SKM-1 treated with dmso at 0.1 percent for 144 hours (cell line): ENCODE results near the gene PLEKHA7.
A peak's percentile ranks its signal among the peaks of the same experiment; 100 is the strongest.

Experiments
- DNase-seq: peaks from one replicate; lab custom pipeline; 2025; ENCODE audit not compliant: unreplicated experiment; lab: John Stamatoyannopoulos, UW

Gene PLEKHA7

DNA sequence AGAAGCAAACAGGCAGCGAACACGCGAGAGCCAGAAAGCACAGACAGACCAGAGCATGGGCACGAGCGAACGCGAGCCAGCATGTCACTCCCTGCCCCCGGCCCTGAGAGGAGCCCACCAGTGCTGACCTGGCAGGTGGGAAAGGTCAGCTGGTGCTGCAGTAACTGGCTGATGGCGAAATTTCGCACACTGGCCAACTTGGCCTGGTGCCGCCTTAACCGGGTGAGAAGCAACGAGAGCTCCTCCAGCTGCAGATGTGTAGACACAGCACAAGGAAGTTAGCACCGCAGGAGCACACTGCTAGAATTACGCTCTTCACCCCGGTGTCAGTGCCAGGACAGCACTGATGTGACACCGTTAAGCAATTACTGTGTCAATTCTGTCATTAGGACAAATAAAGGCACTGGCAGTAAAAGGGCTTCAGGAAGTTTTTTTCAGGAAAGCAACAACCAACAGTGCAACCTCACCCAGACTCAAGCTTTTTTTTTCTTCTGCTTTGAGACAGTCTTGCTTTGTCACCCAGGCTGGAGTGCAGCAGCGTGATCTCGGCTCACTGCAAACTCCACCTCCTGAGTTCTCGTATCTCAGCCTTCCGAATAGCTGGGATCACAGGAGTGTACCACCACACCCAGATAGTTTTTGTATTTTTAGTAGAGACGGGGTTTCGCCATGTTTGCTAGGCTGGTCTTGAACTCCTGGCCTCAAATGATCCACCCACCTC lies 199.0 kb downstream of the PLEKHA7 start:
- DNase-seq, result peak; percentile 82

DNA sequence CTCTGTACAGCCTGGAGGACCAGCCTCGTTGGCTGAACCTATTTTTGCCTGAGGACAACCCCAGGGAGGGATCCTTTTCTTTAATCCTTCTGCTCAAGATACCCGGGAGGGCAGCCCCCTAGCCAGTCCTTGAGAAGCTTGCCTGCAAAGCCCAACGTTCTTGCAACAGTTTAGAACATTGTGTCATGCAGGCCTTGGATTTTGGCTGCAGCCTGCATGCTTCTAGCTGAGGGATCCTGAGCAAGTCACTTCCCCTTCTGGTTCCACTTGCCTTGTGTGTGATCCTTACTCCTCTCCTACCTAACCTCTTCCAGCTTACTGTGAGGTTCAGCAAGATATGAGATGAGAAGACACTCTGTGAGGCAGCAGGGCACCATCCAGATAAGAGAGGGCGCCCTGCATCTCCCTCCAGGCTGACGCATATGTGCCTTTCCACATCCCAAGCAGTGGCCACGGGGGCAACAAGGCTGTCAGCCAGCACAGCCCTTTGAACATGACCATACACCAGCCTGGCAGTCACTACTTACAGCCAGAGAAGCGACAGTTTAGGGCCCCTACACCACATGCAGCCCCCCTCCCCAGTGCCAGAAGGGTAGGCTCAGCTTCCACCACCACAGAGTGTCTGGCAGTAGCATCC lies 199.7 kb downstream of the PLEKHA7 start:
- peak; percentile 74 for DNase-seq

DNA sequence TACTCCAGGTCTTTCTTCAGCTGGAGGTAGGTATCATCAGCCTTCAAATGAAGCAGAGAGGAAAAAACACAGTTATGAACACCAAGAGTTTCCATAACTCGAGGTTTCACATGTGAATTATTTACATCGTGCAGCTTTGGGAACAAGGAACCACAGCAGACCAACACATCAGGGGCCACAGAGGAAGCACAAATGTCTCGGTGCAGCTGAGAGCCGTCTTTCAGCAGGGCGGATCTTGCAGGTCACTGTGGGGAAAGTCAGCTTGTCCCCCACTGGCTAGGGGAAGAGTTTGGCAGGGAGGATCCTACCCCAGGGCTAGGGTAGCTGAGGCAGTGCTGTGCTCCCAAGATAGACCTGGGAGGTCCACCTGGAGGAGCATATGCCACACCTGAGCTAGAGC lies 201.1 kb downstream of the PLEKHA7 start:
- DNase-seq, result no peak

DNA sequence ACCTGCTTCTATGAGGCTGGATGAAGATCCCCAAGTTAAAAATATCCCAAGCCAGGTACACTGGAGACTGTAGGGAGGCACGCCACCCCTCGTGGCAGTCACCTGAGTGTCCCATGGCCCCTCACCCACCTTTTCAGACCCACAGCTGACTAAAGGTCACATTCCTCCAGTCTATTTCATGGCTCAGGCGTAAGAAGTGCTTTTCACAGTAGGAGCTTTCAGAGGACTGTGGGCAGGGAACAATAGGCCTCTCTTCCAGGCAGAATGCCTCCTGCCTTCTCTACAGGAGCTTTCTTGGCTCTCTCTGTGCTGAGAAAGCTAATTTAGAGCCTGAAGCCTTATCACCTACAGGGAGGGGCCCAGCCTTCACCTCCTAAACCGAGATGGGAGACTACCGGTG lies 201.9 kb downstream of the PLEKHA7 start:
- no peak for DNase-seq

DNA sequence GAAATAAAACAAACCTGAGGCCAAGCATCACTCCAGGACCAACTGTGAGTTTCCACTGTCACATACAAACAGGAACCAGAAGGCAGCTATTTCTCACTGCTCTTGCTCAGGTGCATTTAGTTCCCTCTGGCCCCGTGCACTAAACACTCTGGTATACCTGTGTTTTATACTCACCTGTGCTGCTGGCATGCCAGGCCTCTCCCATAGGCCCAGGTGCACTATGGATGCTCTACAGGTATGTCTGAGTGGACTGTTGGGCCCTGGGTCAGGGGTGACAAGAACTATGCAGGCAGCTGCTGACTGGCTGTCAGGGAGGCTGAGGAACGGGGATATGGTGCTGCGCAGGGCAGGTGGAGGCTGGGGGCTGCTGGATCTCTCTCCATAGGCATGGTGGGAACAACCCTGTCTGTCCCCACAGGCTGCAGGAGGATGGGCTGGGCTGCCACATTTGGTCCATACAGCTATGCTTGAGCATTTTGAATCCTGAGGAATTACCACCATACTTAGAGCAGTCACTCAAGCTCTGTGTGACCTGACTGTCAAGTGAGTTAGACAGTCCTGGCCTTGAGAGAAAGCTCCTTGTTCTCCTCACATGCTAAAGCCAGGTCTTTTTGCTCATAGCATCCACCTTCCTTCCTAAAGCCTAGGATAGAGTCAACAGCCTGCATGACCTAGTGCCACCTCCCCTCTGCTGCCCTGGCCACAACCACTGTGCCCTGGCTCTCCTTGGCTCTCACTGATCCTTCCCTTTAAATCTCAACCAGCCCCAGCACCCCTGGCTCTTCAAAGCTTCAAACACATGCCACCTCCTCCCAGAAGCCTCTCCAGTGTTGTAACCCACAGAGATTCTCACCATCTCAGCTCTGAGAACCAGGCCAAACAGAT lies 202.8 kb downstream of the PLEKHA7 start:
- DNase-seq, result no peak

DNA sequence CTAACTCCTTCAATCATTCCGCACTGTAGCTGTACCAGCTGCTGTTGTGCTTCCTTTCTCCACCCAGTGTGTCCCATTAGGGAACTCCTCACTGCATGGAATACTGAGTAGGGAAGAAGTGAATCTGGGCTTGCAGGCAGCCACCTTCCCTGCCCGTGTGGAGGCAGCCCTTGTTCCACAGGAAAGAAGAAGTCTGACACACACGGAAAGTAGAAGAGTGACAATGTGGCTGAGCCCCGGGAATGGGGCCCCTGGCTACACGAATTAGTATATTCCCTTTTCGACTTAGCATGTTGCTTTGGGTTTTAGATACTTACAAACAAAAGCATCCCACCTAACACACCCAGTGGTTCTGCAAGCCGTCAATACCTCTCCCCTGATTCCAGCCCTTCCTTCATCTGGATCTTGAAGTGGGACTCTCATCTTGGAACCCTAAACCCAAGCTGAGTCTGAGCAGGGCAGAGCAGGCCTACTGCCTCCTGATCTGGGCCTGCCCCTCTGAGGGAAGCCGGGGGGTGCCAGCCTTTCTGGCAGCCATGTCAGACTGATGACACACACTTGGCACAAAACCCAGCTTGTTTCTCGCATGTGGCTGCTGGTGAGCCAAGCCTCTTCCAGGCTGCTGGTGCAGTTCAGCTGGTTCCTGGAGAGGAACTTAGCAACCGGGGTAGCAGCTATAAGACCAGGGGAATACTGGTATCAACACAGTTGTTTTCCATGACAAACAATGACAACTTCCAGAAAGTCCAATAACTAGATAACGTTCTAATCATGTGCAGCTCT lies 204.1 kb downstream of the PLEKHA7 start:
- no peak for DNase-seq

DNA sequence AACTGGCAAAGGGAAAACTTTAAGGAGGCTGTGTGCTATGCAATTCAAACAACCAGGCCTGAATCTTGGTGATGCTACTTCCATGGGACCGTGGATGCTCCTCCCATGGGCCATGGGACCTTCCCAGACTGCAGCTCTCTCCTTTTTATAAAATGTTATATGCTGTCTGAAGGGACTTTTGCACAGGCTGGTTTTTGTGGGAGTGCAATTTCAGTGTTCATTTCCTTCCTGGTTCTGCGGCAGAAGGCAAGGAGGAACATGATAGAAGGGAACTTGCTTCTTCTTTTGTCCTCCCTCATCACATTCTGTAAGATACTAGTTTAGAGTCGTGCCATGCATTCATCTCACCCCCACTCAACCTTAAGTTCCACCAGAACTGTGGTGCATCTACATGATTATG lies 206.9 kb downstream of the PLEKHA7 start:
- DNase-seq, result peak; percentile 83

DNA sequence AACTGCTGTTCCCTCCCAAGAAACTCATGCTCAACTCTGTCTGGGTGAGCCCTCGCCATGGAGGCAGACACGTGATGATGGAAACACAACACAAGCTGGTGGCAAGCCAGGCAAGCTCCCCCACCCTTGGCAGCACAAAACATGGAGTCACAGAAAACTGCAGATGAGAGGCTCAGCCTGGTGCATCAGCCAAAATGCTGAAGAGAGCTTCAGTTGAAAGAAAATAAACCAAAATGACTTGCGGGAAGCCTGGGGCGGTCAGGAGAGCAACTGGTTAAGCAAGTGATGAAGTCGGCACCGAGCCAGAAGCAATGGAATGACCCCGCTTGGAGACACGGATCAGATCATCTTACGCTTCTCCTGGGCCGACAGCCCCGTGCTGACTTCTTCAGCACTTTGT lies 207.4 kb downstream of the PLEKHA7 start:
- DNase-seq, result no peak

DNA sequence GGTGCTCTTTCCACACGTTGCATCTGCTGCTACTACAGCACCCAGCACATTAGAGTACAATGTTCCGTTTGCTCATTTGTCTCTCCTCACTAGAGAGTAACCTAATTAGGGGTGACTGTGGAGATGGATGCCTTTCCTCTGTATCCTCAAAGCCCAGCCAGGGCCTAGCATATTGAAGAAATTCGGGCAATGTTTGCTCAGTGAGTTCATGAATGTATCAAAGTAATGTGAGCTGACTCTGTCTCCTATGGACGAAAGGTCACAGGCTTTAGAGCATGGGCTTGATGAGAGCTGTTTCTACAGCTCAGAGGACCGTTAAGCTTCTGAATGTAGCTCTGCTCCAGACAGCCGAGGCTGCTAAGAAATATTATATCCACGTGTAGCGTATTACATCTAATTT lies 208.3 kb downstream of the PLEKHA7 start:
- no peak for DNase-seq

DNA sequence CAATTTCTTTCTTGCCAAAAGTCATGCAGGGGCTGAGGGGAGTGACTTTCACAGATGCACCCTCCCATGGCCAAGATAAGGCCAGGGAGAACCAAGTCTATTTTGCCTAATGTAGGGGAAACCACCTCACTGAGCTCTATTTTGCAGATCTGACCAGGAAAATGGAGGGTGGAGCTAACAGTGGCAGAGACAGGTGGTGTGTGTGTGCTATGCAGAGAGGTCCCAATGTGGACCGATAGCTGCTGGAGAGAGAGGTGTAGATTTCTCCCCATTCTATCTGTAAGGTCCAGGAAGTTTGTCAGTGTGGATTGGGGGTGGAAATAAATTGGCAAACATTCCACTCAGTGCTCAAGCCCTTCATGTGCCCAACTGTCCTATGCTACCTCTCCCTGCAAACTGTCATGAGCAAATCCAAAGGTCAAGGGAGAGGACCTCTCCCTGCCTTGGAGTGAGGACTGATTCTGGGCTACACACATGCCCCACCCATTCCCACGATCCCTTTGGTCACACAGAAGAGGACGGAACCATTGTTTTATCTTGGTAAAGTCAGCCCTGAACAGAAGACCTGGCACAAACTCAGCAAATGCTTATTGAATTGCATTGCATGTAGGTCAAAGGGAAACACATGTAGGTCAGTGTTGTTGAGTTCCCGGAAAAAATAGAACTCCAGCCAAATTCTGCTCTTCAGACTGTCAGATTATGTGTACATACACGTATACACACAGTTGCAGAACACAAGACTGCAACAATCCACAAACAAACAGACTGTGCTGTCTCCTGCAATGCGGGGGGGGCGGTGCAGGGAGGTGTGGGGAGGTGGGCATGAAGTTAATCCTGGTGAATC lies 209.9 kb downstream of the PLEKHA7 start:
- no peak for DNase-seq

DNA sequence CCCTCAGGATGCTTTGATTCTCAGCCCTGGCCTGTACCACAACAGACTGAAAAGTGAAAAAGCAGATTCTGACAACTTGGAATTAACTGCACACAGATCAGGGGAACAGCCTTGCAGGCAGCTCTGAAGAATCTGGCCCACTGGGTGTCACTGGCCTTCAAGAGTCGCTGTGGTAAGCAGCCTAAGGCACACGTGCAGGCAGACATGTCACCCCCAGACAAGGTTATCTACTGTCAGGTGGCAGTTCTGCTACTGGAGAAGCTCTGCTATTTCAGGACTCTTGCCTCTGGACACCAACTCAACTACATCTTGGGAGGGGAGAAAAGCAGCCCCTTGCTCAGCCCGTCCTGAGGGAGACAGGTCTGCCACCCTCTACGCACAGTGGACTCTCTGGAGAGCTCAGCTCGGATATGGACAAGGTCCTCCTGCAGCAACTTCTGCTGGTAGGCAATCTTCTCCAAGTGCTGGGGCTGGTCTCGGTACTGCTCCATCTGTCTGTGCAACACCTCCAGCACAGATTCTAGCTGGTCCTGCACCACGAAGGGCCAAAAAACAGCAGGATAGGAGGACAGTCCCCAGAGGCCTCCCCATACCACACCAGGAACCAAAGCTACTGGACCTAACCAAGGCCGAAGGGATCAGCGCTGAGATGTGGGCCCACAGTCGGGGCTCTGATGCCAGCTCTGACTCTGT lies 212.8 kb downstream of the PLEKHA7 start:
- DNase-seq, result no peak

DNA sequence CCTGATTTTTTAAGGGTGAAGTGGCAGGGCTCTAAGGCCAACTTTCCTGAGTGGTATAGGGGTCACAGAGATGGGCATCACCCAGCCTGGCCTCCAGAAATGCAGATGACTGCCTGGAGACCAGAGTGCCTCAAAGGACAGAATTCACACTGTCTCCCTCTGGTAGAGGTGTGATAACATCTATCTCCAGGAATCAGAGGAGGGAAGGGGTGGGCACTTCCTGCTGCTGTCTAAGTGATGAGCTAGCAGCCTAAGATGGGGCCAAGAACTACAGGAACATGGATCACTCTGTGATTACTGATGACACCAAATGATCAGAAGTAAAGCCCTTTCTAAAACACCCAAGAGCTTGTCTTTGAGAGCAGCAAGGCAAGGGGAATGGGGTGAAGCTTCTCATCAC lies 213.8 kb downstream of the PLEKHA7 start:
- no peak for DNase-seq

DNA sequence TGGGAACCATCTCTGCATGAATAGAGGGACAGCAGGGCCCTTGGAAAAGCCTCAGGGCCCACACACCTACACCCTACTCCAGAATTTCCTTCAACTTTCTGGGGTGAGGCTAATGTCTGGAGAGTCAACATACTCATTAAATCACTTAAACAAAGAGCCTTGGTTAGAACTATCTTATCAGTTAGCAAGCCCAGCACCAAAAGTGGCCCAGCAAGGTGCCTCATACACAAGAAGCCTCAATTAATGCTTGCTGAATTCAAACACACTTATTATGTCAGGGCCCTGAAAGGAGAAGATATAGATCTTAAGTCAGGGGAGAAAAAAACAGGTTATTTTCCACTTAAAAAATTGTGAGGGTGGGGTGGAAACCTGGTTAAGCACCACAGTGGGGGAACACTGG lies 214.3 kb downstream of the PLEKHA7 start:
- no peak for DNase-seq

DNA sequence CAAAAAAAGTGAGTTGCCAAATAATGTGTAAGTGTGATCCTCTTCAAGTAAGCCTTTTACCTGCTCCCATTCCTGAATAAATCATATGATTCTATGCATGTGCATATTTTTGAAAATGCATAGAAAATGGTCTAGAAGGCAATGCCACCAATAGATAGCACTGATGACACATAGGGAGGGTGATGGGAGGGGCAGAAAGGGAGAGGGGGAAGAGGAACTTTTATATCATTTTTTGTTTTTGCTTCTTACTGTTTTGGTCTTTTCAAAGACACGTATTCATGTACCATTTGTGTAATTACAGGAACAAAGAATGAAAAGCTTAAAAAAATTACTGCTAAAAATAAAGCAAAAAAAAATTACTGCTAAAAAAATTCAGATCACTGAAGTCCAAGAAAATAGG lies 215.0 kb downstream of the PLEKHA7 start:
- DNase-seq, result no peak

DNA sequence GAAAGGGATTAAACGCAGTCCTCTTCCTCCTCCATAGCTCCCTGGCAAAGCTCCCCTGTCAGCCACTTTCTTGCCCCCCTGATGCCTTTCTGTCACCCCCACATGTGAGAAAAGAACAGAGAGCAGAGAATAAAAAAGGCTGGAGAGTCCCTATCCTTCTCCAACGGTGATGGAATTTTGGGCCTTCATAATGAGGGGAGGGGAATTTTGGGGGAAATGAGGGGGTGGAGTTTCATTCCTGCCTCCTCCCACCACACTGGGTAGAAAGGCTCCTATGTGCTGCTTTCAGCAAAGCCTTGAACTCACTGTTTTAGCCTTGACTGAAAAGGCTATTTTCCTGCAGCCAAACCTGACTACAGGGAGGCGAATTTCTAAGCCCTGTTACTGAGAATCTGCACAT lies 216.4 kb downstream of the PLEKHA7 start:
- DNase-seq, result no peak

DNA sequence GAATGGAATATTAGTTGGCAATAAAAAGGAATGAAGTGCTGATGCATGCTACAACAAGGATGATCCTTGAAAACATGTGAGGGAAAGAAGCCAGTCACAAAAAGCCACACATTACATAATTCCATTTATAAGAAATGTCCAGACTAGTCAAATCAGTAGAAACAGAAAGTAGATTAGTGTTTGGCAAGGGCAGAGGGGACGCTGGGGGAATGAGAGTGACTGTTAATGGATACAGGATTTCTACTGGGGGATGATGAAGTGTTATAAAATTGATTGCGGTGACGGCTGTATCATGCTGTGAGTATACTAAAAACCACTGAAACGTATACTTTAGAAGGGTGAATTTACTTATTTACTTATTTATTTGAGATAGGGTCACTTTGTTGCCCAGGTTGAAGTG lies 217.9 kb downstream of the PLEKHA7 start:
- no peak for DNase-seq

DNA sequence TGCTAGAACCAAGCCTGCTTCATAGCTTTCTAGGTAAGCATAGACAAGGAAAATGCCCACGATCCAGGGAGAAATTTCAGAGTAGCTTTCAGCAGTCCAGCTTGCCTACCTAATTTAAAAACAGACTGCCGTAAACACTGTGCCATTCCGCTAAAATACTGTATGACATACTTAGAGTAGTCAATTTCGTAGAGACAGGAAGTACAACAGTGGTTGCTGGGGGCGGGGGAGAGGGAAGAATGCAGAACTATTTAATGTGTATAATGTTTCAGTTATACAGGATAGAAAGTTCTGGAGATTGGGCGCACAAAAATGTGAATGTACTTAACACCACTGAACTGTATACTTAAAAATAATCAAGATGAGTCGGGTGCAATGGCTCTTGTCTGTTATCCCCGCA lies 219.1 kb downstream of the PLEKHA7 start:
- peak; percentile 7 for DNase-seq

DNA sequence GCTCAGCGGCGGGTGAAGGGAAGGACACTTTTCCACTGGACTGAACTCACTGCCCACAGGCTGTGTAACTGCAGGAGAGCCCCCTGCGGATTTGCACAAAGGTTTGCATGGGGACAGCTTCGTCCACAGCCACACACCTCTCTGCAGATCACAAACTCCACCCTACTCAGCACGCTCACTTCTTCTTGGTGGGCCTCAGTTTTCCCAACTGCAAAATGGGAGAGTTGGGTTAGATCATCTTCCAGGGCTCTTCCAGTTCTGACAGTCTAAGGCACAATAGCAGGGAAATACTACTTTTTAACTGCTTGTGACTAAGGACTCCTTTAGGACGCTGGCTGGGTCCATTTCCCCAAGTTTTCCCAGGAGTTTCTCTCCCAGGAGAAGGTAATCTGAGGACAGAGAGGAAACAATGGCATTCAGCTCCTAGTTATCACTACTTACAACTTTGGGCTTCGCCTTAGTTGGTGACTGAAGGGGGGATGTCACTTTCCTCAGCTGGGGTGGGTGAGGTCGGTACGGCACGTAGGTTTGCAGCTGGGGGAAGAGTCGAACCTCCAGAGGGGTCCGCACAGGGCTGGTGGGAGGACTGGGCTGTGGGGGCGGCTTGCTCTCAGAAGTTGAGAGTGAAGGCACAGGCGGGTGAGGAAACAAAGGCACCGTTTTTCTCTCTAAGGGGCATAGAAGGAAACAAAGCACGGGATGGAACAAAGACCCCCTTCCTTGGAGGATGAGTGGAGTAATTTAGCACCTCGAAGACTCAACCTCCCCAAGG lies 220.0 kb downstream of the PLEKHA7 start:
- no peak for DNase-seq

DNA sequence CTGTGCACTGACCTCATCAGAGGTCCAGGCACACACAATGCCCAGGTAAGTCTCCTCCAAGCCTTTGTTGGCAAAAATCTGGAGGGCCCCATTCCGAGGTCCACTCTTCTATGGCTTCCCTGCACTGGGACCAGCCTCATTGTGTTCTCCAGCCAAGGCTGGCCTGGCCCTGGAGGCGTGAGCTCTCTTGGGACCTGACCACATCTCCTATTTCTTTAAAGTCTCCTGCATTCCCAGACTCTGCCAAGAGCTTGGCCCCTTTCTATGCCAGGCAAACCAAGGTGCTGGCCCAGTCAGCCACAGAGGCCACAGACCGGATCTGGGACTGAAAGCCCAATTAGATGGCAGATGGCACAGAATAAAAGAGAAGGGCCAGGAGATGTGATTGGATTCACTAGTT lies 220.7 kb downstream of the PLEKHA7 start:
- no peak for DNase-seq
